ENCODE results near the gene KCNJ2. TPM values are rescaled to one million over a fixed set of nuclear protein-coding genes. Genes with fewer than 3 reads are reported as not detected.

KCNJ2 gene
- total RNA-seq, 2 experiments from 2014 or later: not detected

- Mint-ChIP-seq H3K27me3 (no peaks in the 10 kb centered on the region), H3K27ac (no peak overlapping the region), H3K9me3 (no peaks in the 10 kb centered on the region), H3K36me3 (no peaks in the 10 kb centered on the region), H3K4me1 (ENCODE audit: low read depth) (no peaks in the 10 kb centered on the region), H3K4me3 (no peak overlapping the region)
- POLR2A ChIA-PET: no interaction called here
- intact Hi-C loops (cut with micrococcal nuclease): no loop called here
- CTCF ChIA-PET: no interaction called here
- no peak for DNase-seq
Observed at GRCh38 chr17:70208825-70209555, 39.7 kb downstream of the KCNJ2 start.

- POLR2A ChIA-PET: no interaction called here
- H3K4me1 Mint-ChIP-seq (ENCODE audit: low read depth): no peaks in the 10 kb centered on the region
- intact Hi-C loops (cut with micrococcal nuclease): no loop called here
Observed at GRCh38 chr17:70215656-70216055, 46.3 kb downstream of the KCNJ2 start.

GRCh38 chr17:70217571-70217970, 48.2 kb downstream of the KCNJ2 start:
- no peak for DNase-seq
- intact Hi-C loops (cut with micrococcal nuclease): no loop called here
- no peaks in the 10 kb centered on the region for H3K4me1 Mint-ChIP-seq (ENCODE audit: low read depth)
- ChIA-PET CTCF (no interaction called here), POLR2A (no interaction called here)
- no peaks in the 10 kb centered on the region for H3K9me3 Mint-ChIP-seq
- no peak overlapping the region for H3K27ac Mint-ChIP-seq
- no peaks in the 10 kb centered on the region for H3K36me3 Mint-ChIP-seq
- H3K27me3 Mint-ChIP-seq: no peaks in the 10 kb centered on the region
- no peak overlapping the region for H3K4me3 Mint-ChIP-seq

More at GRCh38 chr17:70215656-70216055, 46.3 kb downstream of the KCNJ2 start:
- H3K36me3 Mint-ChIP-seq: no peaks in the 10 kb centered on the region
- DNase-seq: no peak
- no peaks in the 10 kb centered on the region for H3K27me3 Mint-ChIP-seq
- CTCF ChIA-PET: interaction anchor here (0.9 kb wide), 1 partner anchor 690 kb away, joined by 3 read pairs; no protein-coding TSS in a partner anchor
- H3K27ac Mint-ChIP-seq: no peak overlapping the region
- no peak overlapping the region for H3K4me3 Mint-ChIP-seq
- no peaks in the 10 kb centered on the region for H3K9me3 Mint-ChIP-seq

GRCh38 chr17:70225276-70225675, 55.9 kb downstream of the KCNJ2 start:
- DNase-seq: no peak
- ChIA-PET POLR2A (no interaction called here), CTCF (interaction anchor here (0.6 kb wide), 1 partner anchor 121 kb away, joined by 4 read pairs; no protein-coding TSS in a partner anchor)
- no peaks in the 10 kb centered on the region for H3K9me3 Mint-ChIP-seq
- no peak overlapping the region for H3K27ac Mint-ChIP-seq
- no peaks in the 10 kb centered on the region for H3K27me3 Mint-ChIP-seq
- H3K4me1 Mint-ChIP-seq (ENCODE audit: low read depth): no peaks in the 10 kb centered on the region
- no peaks in the 10 kb centered on the region for H3K36me3 Mint-ChIP-seq
- intact Hi-C loops (cut with micrococcal nuclease): no loop called here
- H3K4me3 Mint-ChIP-seq: no peak overlapping the region

Other genes starting within 250 kb of the KCNJ2 start
- not detected for gene KCNJ16, start 94.3 kb upstream of the KCNJ2 start, total RNA-seq